ENCODE results near the gene FAM237A.

The FAM237A gene

GRCh38 chr2:206692971-206693370 is 50.7 kb downstream of the FAM237A start:
- DNase-seq = peak; percentile 12

- DNase-seq = peak; percentile 84
Observed at GRCh38 chr2:206693399-206694137, 51.3 kb downstream of the FAM237A start.

GRCh38 chr2:206696910-206697309 is 54.6 kb downstream of the FAM237A start:
- DNase-seq = no peak

- no peak for DNase-seq
Observed at GRCh38 chr2:206698811-206699210, 56.5 kb downstream of the FAM237A start.
